Chondrocyte (in vitro differentiated cells): Measurements from ENCODE around the gene LZTS3. TPM values are rescaled to one million over a fixed set of nuclear protein-coding genes. Genes with fewer than 3 reads are reported as not detected.

ENCODE experiments used
- DNase-seq: peaks from one replicate; pipeline ENCODE4 v3.0.0; 2021; ENCODE audit warnings: mixed read lengths, low spot score
- H3K27ac Mint-ChIP-seq: one replicate; pipeline ENCODE4 v1.8.0; 2021; ENCODE audit warnings: mild to moderate bottlenecking, moderate library complexity, mixed read lengths; ENCODE audit not compliant: unreplicated experiment
- H3K27me3 Mint-ChIP-seq: 2 replicates; pipeline ENCODE4 v1.8.0; 2021; ENCODE audit warnings: low read depth, mixed read lengths
- H3K36me3 Mint-ChIP-seq: 2 replicates; pipeline ENCODE4 v1.8.0; 2021; ENCODE audit warnings: low read depth, mixed read lengths
- H3K4me1 Mint-ChIP-seq: 2 replicates; pipeline ENCODE4 v1.8.0; 2021; ENCODE audit warnings: low read depth, mild to moderate bottlenecking, mixed read lengths
- H3K4me3 Mint-ChIP-seq: one replicate; pipeline ENCODE4 v1.8.0; 2021; ENCODE audit warnings: mild to moderate bottlenecking, moderate library complexity, mixed read lengths; ENCODE audit not compliant: unreplicated experiment
- H3K9me3 Mint-ChIP-seq: 2 replicates; pipeline ENCODE4 v1.8.0; 2021; ENCODE audit warnings: low read depth, mixed read lengths
- CTCF ChIP-seq: fragments of 200-600 bp; sonication (generic); IDR thresholded peaks from 2 replicates; pipeline ENCODE4 v1.5.0; 2021; ENCODE audit warnings: antibody characterized with exemption, mild to moderate bottlenecking, moderate library complexity
- total RNA-seq: library from RNA; stranded (reverse); gene quantifications from 3 replicates; pipeline ENCODE4 v1.2.1, GENCODE V29; 2021

The LZTS3 gene
- total RNA-seq, 1 donor from 2014 or later = 8.1 TPM

DNA sequence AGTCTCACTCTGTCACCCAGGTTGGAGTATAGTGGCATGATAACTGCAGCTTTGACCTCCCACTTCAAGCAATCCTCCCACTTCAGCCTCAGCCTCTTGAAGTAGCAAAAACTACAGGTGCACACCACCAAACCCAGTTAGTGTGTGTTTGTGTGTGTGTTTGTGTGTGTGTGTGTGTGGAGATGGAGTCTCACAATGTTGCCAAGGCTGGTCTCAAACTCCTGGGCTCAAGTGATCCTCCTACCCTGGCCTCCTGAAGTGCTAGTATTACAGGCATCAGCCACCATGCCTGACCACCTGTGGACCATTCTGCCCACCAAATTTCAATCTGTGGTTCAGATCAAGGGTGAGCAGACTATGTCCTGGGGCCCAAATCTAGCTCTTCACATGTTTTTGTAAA is 22.4 kb downstream of the LZTS3 start:
- no peak for TF ChIP-seq CTCF
- Mint-ChIP-seq H3K27ac (no peak overlapping the region), H3K36me3 (peaks cover 15% of the 10 kb centered on the region), H3K4me1 (peaks cover 23% of the 10 kb centered on the region), H3K4me3 (no peak overlapping the region), H3K27me3 (no peaks in the 10 kb centered on the region), H3K9me3 (no peaks in the 10 kb centered on the region)
- DNase-seq = no peak

GRCh38 chr20:3146732-3147341 is 26.5 kb downstream of the LZTS3 start:
- Mint-ChIP-seq H3K36me3 (peaks cover 17% of the 10 kb centered on the region), H3K4me1 (peaks cover 2% of the 10 kb centered on the region), H3K4me3 (no peak overlapping the region), H3K9me3 (peaks cover 5% of the 10 kb centered on the region), H3K27me3 (no peaks in the 10 kb centered on the region), H3K27ac (no peak overlapping the region)
- TF ChIP-seq CTCF = no peak
- DNase-seq = no peak

GRCh38 chr20:3141757-3142156 is 31.6 kb downstream of the LZTS3 start:
- Mint-ChIP-seq H3K27ac (no peak overlapping the region), H3K9me3 (peaks cover 5% of the 10 kb centered on the region), H3K27me3 (no peaks in the 10 kb centered on the region), H3K4me3 (no peak overlapping the region), H3K36me3 (peaks cover 4% of the 10 kb centered on the region), H3K4me1 (no peaks in the 10 kb centered on the region)
- no peak for TF ChIP-seq CTCF
- DNase-seq = no peak

GRCh38 chr20:3137492-3137891 is 35.9 kb downstream of the LZTS3 start:
- DNase-seq = no peak
- peaks cover 2% of the 10 kb centered on the region for H3K36me3 Mint-ChIP-seq

DNA sequence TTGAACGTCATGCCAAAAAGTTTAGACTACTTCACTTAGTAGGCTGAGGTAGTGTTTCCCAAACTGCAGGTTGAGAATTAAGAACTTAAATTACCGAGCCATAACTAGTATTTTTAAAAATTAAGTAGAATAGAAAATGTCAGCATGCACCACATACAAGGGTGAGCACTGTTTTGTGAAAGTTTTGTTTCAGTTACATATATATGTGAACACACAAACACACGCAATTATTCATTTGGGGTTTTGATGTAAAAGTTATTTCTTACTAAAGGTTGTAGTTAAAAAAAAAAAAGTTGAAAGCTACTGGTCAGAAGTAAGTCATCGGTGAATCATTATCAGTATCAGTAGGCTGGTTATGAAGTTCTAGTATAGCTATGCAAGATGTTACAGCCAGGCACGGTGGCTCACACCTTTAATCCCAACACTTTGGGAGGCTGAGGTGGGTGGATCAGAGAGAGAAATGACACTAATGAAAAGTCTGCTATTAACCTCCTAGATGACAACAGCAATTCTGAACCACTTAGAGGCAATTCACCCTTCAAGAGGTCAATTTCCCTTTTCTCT is 37.8 kb downstream of the LZTS3 start:
- H3K9me3 Mint-ChIP-seq = no peaks in the 10 kb centered on the region
- no peaks in the 10 kb centered on the region for H3K27me3 Mint-ChIP-seq
- peaks cover 2% of the 10 kb centered on the region for H3K36me3 Mint-ChIP-seq
- peaks cover 7% of the 10 kb centered on the region for H3K4me1 Mint-ChIP-seq
- TF ChIP-seq CTCF = no peak
- no peak overlapping the region for H3K27ac Mint-ChIP-seq
- H3K4me3 Mint-ChIP-seq = no peak overlapping the region
- no peak for DNase-seq

More at GRCh38 chr20:3137492-3137891, 35.9 kb downstream of the LZTS3 start:
- no peak overlapping the region for H3K4me3 Mint-ChIP-seq
- no peak for TF ChIP-seq CTCF
- no peaks in the 10 kb centered on the region for H3K9me3 Mint-ChIP-seq
- no peaks in the 10 kb centered on the region for H3K27me3 Mint-ChIP-seq
- H3K27ac Mint-ChIP-seq = no peak overlapping the region
- H3K4me1 Mint-ChIP-seq = peaks cover 7% of the 10 kb centered on the region
